Measurements from ENCODE around the gene SDK2.
A peak's percentile ranks its signal among the peaks of the same experiment; 100 is the strongest.

Gene SDK2

DNA sequence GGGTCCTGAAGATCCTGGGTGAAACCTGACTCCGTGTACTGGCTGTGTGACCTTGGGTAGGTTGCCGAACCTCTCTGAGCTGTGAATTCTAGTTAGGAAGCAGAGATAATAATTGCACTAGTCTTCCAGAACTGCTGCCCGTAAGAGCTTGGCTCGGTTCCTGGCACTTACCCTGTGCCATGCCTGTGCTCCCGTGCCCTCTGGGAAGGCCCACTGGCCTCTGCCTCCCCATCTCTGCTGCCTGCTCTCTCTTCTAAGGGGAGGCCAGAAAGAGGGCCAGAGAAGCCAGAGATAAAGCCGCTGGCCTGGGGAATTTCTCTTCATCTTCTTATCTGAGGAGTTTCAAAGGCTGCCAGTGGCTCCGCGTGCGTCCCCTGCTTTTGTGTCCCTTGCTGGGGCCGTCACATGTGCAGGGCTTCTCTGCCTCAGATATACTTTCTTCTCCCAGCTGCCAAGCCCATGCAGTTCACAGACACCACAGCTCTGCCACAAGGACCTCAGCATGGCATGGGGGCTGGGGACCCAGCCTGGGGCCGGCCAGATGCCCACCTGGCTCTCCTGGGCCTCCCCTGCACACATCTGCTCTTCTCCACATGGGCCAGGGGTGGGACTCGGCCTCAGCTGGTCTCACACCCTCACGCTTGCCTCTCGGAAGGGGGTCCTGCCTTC, 145.2 kb downstream of the SDK2 start:
- no peak for DNase-seq

DNA sequence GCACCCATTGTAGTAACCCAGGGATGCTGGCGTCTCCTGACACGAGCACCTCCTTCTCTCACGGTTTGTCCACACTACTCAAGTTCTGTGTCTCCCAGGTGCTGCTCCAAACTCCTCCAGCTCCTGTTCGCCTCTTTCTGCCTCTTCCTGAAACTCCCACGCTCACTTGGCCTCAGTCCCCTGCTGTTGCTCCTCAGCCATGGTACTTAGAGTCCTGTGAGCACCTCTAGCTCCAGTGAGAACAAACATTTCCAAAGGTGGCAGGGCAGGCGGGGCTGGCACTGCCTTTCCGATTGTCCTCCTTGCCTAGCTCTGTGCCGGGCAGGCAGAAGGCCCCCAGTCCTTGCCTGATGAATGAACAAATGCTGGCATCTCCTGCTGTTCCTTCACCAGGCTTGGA, 146.1 kb downstream of the SDK2 start:
- no peak for DNase-seq

DNA sequence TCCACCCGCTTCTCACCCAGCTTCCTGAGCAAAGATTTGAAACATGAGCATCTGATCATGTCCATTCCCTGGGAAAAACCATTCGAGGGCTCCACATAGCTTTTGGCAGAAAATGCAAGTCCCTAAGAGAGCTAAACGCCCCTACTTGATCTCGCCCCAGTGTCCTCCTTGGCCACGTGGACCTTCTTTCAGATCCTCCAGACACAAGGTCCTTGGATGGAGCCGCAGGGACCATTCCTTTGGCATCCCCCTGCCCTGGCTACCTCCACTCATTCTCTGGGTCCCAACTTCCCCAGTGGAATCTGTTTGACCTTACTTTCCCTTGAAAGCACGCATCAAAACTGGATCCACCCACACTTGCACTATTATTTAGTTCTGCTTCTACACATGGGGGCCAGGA, 146.5 kb downstream of the SDK2 start:
- no peak for DNase-seq

GRCh38 chr17:73496232-73496631, 148.0 kb downstream of the SDK2 start:
- DNase-seq = no peak

- no peak for DNase-seq
Observed at GRCh38 chr17:73495641-73496040, 148.6 kb downstream of the SDK2 start.

DNA sequence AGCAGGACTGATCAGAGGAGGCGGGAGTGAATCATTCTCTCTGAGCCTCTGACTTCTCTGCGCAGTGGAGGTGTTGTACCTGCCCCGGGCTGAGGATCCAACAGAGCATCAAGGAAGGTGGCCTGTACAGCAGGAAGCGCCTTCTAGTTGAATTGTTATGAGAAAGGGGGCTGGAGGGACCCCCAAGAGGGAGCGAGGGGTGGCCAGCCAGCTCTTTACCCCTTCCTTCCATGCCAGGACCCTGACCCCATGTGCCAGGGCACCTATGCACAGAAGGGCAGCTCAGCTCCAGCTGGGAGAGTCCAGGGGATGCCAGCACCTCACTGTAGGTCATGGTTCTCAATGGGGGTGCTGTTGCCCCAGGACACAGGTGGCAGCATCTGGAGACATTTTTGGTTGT, 149.3 kb downstream of the SDK2 start:
- no peak for DNase-seq

DNA sequence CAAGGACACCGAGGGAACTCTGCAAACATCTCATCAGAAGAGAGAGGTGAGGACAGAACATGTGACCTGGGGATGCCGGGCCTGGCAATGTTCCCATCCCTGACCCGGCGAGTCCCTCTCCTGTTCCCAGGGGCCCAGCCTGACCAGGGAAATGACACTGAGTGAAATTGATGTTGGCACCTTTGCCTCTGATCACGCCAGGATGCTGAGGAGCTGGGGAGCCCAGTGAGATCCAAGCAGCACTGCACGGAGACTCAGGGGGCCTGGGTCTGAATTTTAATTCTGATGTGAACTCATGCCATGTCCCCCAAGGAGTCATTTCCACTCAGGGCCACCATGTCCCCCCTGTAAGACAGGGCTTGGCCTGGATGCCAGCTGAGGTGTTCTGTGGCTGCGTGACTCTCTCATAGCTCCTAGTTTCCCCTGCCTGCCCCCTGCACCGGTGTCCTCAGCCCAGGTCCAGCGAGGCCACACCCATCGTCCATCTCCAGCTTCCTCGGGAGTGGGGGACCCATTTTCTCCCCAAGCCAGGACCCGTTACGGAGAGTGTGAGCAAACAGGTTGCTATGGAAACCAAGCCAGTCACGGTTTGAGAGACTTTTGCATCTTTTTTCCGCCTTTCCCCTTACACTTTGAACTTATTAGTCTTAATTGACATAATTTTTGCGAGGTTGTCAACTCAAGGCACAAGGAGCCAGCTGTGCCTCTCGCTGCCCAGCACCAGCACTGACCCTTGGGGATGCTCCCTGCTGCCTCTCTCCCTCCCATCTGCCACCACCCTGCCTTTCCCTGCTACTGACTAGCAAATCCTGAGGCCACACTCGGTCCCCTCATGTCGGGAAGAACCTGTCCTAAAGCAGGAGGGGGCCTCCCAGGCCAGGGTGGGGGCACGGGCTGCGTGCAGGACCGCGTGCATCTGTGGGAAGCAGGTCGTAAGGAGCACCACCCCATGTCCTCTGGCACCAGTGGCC, 150.0 kb downstream of the SDK2 start:
- no peak for DNase-seq

- DNase-seq = peak; percentile 12
Observed at GRCh38 chr17:73492821-73493814, 151.1 kb downstream of the SDK2 start.

DNA sequence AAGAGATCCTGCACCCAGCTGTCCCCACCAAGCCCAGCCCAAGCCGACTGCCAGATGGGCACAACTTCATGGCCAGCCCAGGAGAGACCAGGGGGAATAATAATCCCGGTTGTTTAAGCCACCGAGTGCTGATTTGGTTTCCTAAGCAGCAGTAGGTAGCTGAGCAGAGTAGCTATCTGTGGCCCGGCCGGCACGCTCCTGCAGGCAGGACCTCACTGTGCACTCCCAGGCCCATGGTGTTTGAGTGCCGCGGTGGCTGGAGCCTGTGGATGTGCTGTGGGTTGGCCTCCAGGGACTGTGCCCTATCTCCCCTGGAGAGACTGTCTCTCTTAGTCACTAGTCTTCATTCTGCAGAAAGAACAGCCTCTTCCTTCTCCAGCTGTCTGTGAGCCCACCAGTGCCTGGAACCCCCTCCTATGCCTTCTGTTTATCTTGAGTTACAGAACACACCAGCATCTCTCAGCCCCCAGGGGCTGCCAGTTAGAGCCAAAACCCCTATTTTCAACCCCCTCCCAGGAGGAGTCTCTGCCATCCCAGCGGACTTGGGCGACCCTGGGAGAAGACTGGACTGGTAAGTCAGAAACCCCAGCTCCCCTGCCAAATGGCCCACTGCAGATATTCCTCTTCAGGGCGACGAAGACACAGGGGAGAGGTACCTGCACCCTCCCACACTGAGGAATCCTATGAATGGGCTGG, 152.0 kb downstream of the SDK2 start:
- DNase-seq = no peak

DNA sequence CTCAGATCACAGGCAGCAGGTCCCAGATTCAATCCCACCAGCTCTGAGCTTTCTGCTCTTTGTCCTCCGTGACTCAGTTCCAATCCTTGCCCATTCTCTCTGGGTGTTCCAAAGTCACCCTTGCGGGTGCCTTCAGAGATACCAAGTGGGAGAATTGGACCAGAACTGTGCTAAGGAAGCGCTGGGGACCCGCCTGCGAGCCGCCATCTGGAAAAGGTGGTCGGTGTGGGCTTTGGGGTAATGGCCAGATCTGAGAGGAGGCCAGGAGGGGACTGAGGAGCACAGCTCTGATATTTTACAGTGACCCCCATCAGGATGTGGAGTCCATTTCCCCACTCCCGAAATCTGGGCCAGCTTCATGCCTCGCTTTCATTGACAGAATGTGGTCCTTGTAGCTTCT, 152.6 kb downstream of the SDK2 start:
- DNase-seq = no peak

- DNase-seq = no peak
Observed at GRCh38 chr17:73490851-73491250, 153.4 kb downstream of the SDK2 start.

DNA sequence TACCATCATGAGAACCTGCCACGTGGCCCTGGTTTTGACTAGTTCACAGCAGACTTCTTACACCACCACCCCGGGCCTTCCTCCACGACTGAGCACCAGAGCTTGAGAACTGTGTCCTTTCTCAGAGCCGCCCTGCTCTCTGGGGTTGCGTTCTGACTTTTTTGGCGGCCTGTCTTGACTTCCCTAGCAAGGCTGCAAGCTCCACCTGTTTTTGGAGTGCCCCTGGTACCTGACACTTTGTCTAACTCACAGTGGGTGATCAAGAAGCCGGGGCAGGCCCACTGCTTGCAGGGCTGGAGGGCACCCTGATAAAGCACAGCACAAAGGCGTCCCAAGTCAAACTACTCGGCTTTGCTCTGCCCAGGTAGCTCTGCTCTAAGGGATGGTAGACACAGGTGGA, 154.3 kb downstream of the SDK2 start:
- no peak for DNase-seq

DNA sequence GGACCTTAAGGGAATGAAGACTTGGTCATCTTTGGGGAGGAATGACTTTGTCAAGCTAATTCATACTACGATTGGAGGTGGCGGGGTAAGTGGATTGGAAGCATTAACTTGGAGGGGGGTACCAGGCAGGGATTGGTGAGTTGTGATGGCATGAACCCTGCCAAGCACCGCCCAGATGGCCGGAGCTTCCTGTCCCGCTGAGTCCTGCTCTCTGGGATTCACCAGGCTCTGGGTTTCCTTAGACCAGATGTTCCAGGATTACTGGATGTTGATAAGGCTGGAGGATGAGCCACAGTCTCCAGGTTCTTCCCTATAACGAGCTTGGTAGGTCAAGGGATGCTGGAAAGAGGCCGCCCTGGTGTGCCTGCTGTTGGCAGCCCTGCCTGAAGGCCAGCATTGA, 154.9 kb downstream of the SDK2 start:
- no peak for DNase-seq

- DNase-seq = no peak
Observed at GRCh38 chr17:73485130-73485529, 159.1 kb downstream of the SDK2 start.

DNA sequence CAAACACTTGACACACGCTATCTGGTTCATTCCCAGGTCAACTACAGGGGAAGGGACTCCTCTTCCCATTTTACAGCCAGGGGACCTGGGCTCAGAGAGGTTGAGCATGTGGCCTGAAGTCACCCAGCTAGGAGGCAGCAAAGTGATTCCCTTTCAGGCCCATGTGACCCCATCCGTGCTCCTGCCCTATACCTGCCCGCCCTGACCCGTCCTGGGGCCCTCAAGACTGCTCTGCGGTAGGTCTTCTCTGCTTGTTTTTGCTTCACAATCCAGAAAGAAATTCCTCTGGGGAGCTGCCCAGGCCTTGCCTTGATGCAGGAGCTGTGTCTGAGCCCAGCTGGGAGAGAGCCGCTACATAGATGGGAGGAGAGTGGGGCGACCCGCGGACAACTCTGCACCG, 161.4 kb downstream of the SDK2 start:
- DNase-seq = no peak

- DNase-seq = no peak
Observed at GRCh38 chr17:73482251-73482716, 162.0 kb downstream of the SDK2 start.

GRCh38 chr17:73481676-73482075, 162.6 kb downstream of the SDK2 start:
- DNase-seq = no peak

- DNase-seq = no peak
Observed at GRCh38 chr17:73480740-73481139, 163.5 kb downstream of the SDK2 start.

- no peak for DNase-seq
Observed at GRCh38 chr17:73478768-73479424, 165.3 kb downstream of the SDK2 start.

- DNase-seq = no peak
Observed at GRCh38 chr17:73478334-73478733, 165.9 kb downstream of the SDK2 start.

DNA sequence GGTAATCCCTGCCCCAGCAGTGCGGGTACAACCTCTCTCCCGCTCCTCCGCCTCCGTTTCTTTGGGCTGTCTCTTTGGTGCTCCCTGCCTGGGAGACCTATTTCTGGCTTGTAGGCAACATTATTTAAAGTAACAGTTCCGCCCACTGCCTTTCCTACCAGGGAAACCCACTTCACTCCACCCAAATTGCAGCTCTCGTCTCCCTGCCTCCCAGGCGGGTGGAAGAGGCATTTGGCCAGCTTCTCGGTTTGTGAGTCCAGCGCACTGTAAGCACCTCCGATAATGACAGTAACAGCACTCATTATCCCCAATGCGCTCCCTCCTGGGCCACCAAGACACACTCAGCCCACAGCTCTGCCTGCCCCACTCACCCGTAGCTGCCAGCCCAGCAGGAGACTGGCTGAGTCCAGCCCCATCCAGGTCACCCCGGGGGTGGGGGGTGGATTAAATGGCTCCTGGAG, 167.3 kb downstream of the SDK2 start:
- DNase-seq = no peak

Measured in fibroblast of skin of right biceps (primary cell).